HG03571 (cell line): ENCODE results near the gene EML2.
"Not testable (repeated sequence)": the region's sequence is repeated elsewhere in the genome, so short reads cannot be mapped to it uniquely, and the experiment has no call there.

Experiments used
- ATAC-seq: cut with Tn5 transposase; IDR thresholded peaks from one replicate; pipeline ENCODE4 v1.9.1; 2021; ENCODE audit not compliant: unreplicated experiment

Gene EML2

DNA sequence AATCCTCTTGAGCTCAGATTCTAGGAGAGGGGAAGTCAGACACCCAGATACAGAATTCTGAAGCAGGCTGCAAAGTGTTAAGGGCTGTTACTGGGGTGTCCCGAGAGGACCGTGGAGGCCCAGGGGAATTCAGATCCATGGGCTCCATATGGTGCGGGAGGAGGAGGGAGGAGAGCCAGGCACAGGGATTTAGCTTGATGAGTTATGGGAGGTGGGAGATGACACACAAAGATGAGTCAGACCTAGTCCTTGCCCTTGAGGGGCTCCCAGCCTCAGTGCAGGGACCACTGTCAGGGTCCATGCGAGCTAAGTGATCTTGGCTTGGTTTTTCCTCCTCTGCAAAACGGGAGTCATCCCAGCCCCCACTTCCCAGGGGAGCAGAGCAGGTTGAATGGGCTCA is 14.4 kb upstream of the EML2 start:
- ATAC-seq = no peak

DNA sequence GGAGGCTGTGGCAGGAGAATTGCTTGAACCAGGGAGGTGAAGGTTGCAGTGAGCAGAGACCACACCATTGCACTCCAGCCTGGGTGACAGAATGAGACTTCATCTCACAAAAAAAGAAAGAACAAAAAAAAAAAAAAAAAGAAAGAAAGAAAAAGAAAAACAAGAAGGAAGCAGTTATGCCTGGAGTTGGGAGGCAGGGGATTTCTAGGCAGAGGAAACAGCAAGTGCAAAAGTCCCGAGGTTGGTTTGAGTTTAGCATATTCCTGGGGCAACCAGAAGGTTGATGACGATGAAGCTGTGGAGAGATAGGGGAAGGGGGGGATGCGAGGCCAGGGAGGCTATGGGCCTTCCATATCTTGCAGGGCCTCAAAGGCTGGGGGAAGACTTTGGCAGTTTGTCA is 11.5 kb upstream of the EML2 start:
- ATAC-seq = no peak

DNA sequence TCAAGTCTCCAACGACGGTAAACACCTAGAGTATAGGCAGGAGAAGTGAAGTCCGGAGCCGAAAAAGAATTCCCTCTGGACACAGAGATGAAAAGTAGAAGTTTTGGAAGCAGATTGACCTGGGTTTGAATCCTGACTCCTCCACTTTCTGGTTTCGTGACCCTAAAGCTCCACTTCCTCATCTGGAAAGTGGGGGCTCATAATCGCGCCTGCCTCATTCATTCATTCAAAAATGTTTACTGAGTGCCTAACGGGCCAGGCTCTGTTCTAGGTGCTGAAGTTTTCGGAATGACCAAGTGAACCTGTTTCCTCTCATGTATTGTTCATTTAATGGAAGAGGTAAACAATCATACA is 7.1 kb upstream of the EML2 start:
- no peak for ATAC-seq

DNA sequence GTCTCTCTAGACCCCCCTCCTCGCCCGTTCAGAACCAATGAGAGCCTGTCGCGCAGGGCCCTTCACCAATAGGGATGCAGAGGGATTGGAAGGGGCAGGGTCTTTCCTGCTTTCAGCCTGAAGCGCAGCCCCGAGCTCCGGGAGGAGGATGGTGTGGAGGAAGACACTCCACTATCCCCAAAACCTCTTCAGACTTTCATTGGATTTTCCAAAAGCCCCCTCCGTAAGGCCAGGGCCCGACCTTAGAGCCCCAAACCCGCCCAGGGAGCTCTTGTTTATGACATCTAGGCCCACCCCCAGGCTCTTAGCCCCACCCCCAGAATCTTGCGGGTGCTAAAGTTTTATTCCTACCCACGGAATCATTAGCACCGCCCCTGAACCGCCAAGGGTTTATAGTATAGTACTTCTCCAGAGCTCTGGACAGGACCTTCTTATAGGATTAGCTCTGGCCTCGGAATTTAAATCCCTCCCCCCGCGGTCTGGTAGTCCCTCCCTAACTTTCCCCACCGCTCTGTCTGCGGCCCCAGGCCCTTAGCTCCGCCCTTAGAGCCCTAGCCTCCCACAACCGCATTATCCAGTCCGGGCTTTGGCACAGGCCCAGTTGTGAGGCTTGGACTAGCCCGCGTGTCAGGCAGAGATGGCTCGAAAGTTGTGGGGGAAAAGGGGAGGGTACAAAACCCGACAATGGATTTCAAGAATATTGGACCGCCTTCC is 6.6 kb upstream of the EML2 start:
- ATAC-seq = no peak

DNA sequence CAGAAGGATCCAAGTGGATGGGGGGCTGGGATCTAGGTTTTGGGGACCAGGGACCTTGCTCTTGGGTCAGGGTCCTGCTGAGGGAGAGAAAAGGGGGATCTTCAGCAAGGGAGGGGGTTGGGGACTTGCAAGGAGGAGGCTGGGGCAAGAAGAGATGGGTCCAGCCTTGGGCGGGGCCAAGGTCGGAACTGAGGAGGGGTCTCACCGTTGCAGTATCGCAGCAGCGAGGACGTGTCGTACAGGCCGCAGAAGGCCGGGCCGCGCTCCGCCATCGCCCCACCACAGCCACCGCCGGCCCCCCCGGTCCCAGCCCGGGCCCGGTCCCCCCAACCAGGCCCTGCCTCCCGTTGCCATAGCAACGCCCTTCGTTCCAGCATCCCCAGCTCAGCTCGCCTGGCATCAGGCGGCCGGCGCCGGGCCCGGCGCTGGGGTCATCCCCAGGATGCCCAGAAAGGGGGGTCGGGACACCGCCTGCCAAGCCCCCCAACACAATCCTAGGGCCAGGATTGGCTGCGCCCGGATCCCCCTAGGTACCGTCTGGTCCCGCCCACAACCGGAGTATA is 6.0 kb upstream of the EML2 start:
- no peak for ATAC-seq

- no peak for ATAC-seq
Observed at GRCh38 chr19:45643927-45644771, 5.0 kb upstream of the EML2 start.

- no peak for ATAC-seq
Observed at GRCh38 chr19:45643024-45643926, 4.1 kb upstream of the EML2 start.

GRCh38 chr19:45641274-45642105 is 2.3 kb upstream of the EML2 start:
- ATAC-seq = peak; percentile 39

- no peak for ATAC-seq
Observed at GRCh38 chr19:45640849-45641273, 1.7 kb upstream of the EML2 start.

- no peak for ATAC-seq
Observed at GRCh38 chr19:45637890-45638667, 1.1 kb downstream of the EML2 start.

GRCh38 chr19:45636902-45637301 is 2.3 kb downstream of the EML2 start:
- no peak for ATAC-seq

DNA sequence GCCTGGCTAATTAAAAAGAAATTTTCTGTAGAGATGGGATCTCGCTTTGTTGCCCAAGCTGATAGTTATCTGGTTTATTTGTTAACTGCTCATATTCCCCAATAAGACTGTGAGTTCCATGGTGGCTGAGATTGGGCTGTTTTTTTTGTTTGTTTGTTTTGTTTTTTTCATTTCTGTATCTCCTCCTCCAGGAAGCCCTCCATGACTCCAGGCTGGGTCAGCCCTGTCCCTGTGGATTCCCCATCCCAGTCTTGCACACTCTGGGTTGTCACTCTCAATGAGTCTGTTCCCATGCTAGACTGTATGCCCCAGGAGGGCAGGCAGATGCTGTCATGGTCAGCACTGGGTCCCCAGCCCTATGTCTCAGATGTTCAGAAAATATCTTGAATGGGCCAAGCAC is 2.9 kb downstream of the EML2 start:
- ATAC-seq = no peak

GRCh38 chr19:45632468-45633196 is 6.6 kb downstream of the EML2 start:
- ATAC-seq = no peak

DNA sequence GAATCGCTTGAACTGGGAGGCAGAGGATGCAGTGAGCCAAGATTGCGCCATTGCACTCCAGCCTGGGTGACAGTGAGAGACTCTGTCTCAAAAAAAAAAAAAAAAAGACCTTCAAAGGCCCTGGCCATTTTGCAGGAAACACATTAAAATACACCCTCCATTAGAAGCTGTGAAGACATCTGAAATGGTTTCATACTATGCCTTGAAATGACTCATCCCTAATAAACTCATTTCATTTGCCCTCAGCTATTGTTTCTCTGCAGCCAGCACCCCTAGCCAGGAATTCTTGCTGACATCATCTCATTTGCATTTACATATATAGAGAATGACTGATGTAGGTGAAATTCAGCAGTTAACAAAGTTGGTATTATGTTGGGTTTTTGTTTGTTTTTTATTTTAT is 8.7 kb downstream of the EML2 start:
- ATAC-seq = no peak

GRCh38 chr19:45629704-45630103 is 9.5 kb downstream of the EML2 start:
- no peak for ATAC-seq

DNA sequence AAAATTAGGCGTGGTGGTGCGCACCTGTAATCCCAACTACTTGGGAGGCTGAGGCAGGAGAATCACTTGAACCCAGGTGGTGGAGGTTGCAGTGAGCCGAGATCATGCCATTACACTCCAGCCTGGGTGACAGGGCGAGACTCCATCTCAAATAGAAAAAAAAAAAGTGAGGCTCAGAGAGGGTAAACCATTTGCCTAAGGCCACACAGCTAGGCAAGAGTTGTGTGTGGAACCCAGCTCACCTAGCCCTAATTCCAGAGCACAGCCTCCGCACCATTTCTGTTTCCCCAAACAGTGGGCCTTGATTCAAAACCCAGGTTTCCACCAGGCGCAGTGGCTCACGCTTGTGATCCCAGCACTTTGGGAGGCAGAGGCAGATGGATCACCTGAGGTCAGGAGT is 11.0 kb downstream of the EML2 start:
- not testable (repeated sequence) for ATAC-seq

DNA sequence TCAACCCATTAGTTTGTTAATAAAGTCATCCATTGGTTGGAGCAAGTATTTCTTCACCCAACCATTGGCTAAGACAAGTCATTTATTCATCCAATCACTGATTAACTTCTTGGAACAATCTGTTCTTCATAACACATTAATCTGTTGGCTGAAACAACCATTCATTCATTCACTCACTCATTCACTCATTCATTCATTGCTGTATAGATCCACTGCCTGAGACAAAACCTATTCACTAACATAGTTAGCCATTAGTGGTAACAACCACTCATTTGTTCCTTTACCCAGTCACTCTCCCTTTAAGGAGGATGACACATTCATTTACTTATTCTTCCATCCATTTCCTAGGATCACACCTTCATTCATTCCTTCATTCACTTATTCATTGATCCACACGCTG is 15.2 kb downstream of the EML2 start:
- no peak for ATAC-seq

DNA sequence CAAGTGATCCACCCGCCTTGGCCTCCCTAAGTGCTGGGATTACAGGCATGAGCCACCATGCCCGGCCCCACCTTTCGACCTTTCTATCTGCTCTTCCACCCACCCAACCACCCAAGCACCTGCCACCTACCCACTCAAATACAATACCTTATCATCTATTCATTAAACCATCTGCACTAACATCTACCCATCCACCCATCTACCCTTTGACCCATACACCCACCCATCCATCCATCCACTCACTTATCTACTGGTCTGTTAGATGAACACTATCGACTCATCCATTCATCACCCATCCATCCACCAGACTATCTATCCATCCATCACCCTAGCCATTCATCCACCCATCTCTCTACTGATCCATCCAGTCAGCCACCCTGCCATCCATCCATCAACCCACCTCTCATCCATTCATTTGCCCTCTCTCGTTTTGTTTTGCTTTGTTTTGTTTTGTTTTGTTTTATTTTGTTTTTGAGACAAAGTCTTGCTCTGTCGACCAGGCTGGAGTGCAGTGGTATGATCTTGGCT is 17.2 kb downstream of the EML2 start:
- ATAC-seq = no peak

DNA sequence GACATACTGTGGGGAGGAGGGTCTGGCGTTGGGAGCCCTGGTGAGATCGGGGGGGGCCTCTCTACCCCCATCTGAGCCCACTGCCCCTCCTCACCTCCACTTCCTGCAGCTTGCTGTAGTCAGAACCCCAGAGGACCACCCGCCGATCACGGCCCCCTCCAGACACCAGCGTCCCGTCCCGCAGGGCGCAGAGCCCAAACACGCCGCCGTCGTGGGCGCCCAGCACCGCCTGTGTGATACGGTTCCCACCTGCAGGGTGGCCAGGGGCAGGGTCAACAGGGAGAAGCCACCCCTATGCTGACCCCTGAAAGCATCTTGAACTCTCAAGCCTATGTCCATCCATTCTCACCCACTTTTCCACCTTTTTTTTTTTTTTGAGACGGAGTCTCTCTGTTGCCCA is 17.8 kb downstream of the EML2 start:
- ATAC-seq = no peak
